MCF 10A (cell line): ENCODE results near the gene SPINT2. TPM values are rescaled to one million over a fixed set of nuclear protein-coding genes. Genes with fewer than 3 reads are reported as not detected.
"Not testable (repeated sequence)": the region's sequence is repeated elsewhere in the genome, so short reads cannot be mapped to it uniquely, and the experiment has no call there.

Experiments
- BruUV-seq: library from RNA; stranded (reverse); fragments of 400-500 nt; replicated peaks from 2 replicates; lab custom pipeline; 2021; lab: Mats Ljungman, UMichigan
- CTCF ChIA-PET: fragments of 300-600 bp; sonication (Branson Sonifier 250); formaldehyde crosslinking; extraction: SDS; loops from one replicate; lab custom pipeline; 2021; ENCODE audit warnings: antibody characterized with exemption, inconsistent platforms; lab: Yijun Ruan, JAX
- POLR2A ChIA-PET: fragments of 300-600, 350-650 bp; sonication (Branson Sonifier 250); formaldehyde crosslinking; extraction: SDS; loops from one replicate; lab custom pipeline; 2020; ENCODE audit warnings: antibody characterized with exemption, inconsistent platforms; lab: Yijun Ruan, JAX
- DNase-seq: peaks from one replicate; pipeline ENCODE4 v3.0.0-alpha.2; 2018; ENCODE audit not compliant: unreplicated experiment
- H3K27ac Mint-ChIP-seq: one replicate; pipeline ENCODE4 v1.8.0; 2022; ENCODE audit warnings: mild to moderate bottlenecking, low read depth, mixed read lengths; ENCODE audit not compliant: unreplicated experiment
- H3K27me3 Mint-ChIP-seq: one replicate; pipeline ENCODE4 v1.8.0; 2022; ENCODE audit warnings: mixed read lengths; ENCODE audit not compliant: insufficient read depth, unreplicated experiment
- H3K36me3 Mint-ChIP-seq: one replicate; pipeline ENCODE4 v1.8.0; 2022; ENCODE audit warnings: mild to moderate bottlenecking, moderate library complexity, mixed read lengths; ENCODE audit not compliant: insufficient read depth, unreplicated experiment
- H3K4me1 Mint-ChIP-seq: one replicate; pipeline ENCODE4 v1.8.0; 2022; ENCODE audit warnings: mixed read lengths; ENCODE audit not compliant: insufficient read depth, unreplicated experiment
- H3K4me3 Mint-ChIP-seq: one replicate; pipeline ENCODE4 v1.8.0; 2022; ENCODE audit warnings: mild to moderate bottlenecking, moderate library complexity, mixed read lengths; ENCODE audit not compliant: unreplicated experiment
- H3K9me3 Mint-ChIP-seq: one replicate; pipeline ENCODE4 v1.8.0; 2022; ENCODE audit warnings: mixed read lengths; ENCODE audit not compliant: unreplicated experiment
- intact Hi-C: fragments of 100-400 bp; cut with micrococcal nuclease; formaldehyde crosslinking; loops from 2 replicates; pipeline ENCODE4 v1.14.1; 2022
- total RNA-seq: library from RNA; stranded (reverse); gene quantifications from 2 replicates; pipeline ENCODE4 v1.2.3, GENCODE V29; 2022
- TF ChIP-seq, protein P1 (sequence below): fragments of 200-600 bp; IDR thresholded peaks from one replicate; pipeline ENCODE4 v1.8.0; 2022; ENCODE audit warnings: antibody characterized with exemption, mild to moderate bottlenecking; ENCODE audit not compliant: unreplicated experiment

SPINT2 gene
- total RNA-seq, 1 experiment from 2014 or later: 333 TPM

DNA sequence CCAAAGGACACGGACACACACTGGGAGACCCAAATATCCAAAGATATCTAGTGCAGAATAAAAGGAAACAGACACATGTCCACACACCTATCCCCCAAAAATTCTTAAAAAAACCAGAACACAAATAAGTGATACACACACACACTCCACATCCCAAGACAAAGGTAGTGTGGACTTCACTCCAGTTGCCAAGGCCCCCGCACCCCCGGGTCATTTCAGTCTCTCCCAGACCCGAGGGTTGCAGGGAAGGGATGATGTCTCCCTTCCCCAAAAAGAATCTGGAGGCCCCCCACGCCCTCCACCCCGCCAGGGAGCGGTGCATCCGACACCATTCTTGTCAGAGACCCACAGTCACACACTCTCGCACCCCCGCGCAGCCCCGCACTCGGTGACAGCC is 40.8 kb upstream of the SPINT2 start:
- Mint-ChIP-seq H3K4me3 (peak overlapping the region; percentile 62), H3K27ac (peak overlapping the region; percentile 7), H3K36me3 (no peaks in the 10 kb centered on the region), H3K9me3 (no peaks in the 10 kb centered on the region), H3K4me1 (peaks cover 28% of the 10 kb centered on the region), H3K27me3 (peaks cover 14% of the 10 kb centered on the region)
- CTCF ChIA-PET: no interaction called here
- TF ChIP-seq, protein P1, sequence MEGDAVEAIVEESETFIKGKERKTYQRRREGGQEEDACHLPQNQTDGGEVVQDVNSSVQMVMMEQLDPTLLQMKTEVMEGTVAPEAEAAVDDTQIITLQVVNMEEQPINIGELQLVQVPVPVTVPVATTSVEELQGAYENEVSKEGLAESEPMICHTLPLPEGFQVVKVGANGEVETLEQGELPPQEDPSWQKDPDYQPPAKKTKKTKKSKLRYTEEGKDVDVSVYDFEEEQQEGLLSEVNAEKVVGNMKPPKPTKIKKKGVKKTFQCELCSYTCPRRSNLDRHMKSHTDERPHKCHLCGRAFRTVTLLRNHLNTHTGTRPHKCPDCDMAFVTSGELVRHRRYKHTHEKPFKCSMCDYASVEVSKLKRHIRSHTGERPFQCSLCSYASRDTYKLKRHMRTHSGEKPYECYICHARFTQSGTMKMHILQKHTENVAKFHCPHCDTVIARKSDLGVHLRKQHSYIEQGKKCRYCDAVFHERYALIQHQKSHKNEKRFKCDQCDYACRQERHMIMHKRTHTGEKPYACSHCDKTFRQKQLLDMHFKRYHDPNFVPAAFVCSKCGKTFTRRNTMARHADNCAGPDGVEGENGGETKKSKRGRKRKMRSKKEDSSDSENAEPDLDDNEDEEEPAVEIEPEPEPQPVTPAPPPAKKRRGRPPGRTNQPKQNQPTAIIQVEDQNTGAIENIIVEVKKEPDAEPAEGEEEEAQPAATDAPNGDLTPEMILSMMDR: no peak
- POLR2A ChIA-PET: no interaction called here
- BruUV-seq: no TSS peak
- intact Hi-C loops: loop anchor here (1.0 kb wide), 1 partner anchor 321 kb away; no protein-coding TSS in a partner anchor
- no peak for DNase-seq

DNA sequence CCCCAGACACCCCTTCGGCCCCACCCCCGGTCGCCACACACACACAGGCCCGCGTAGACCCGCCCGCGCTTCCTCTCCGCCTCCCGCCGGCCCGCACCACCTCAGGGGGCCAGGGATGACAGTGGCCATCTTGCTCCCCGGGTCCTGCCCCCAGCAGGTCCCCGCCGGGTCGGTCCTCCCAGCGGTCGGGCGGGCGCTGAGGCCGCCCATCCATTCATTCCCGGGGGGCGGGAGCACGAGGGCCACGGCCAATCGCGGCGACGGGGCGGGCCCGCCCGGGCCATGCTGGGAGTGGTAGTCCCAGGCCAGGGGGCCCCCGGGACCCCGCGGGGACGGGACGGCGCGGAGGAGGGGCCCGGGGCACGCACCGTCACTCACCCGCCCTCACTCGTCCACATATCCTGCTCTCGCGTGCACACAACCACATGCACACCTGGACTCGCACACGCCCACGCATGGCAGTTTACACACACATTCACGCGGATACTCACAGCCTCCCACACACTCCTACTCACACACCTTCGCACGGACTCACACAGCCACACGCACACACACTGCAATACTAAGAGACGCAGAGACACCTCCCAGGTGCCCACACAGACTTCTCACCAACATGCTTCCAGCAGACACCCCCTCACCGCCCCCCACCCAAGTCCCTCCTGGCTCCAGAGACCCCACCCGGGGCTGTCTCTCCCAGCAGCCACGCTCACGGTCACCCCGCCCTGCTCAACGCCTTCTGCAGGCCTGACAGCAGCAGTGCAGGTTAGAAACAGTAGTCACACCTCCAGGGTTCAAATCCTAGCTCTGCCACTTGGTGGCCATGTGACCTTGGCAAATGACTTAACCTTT is 40.1 kb upstream of the SPINT2 start, which contains the start of gene DPF1:
TSS of gene DPF1 (minus strand) at position 209 of the 849 bp plus-strand sequence. CDS start at position 129, 80 bp downstream.
- ChIA-PET POLR2A (interaction anchor here (0.7 kb wide), 1 partner anchor 244 kb away, joined by 3 read pairs; no protein-coding TSS in a partner anchor), CTCF (interaction anchor here (0.7 to 3.0 kb wide), 8 partner anchors 10 to 328 kb away, joined by 3 to 13 read pairs (median 5); no protein-coding TSS in a partner anchor)
- Mint-ChIP-seq H3K27ac (peak within 1 kb of the TSS; percentile 7), H3K27me3 (peaks cover 19% of the 10 kb centered on the region), H3K4me1 (peaks cover 28% of the 10 kb centered on the region), H3K36me3 (no peaks in the 10 kb centered on the region), H3K9me3 (no peaks in the 10 kb centered on the region), H3K4me3 (peak within 1 kb of the TSS; percentile 62)
- DNase-seq: peak; percentile 74
- intact Hi-C loops: loop anchor here (1.0 kb wide), 1 partner anchor 322 kb away; no protein-coding TSS in a partner anchor
- BruUV-seq: no TSS peak
- TF ChIP-seq, protein P1: peak; percentile 25

DNA sequence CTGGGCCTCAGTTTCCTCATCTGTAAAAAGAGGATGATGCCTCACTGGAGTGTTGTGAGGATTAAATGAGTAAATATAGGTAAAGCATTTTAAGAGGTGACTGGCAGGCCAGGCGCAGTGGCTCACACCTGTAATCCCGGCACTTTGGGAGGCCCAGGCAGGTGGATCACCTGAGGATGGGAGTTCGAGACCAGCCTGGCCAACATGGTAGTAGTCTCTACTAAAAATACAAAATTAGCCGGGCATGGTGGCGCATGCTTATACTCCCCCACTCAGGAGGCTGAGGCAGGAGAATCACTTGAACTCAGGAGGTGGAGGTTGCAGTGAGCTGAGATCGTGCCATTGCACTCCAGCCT is 39.5 kb upstream of the SPINT2 start:
- not testable (repeated sequence) for DNase-seq, H3K36me3 Mint-ChIP-seq, BruUV-seq, H3K27ac Mint-ChIP-seq, H3K9me3 Mint-ChIP-seq
- ChIA-PET CTCF (interaction anchor here (0.6 to 3.0 kb wide), 16 partner anchors 9 to 506 kb away, joined by 3 to 13 read pairs (median 4); no protein-coding TSS in a partner anchor), POLR2A (interaction anchor here (0.7 kb wide), 1 partner anchor 244 kb away, joined by 3 read pairs; no protein-coding TSS in a partner anchor)
- intact Hi-C loops: loop anchor here (1.0 kb wide), 1 partner anchor 323 kb away; no protein-coding TSS in a partner anchor
- Mint-ChIP-seq H3K27me3 (peaks cover 21% of the 10 kb centered on the region), H3K4me1 (peaks cover 28% of the 10 kb centered on the region), H3K4me3 (peak overlapping the region; percentile 62)

DNA sequence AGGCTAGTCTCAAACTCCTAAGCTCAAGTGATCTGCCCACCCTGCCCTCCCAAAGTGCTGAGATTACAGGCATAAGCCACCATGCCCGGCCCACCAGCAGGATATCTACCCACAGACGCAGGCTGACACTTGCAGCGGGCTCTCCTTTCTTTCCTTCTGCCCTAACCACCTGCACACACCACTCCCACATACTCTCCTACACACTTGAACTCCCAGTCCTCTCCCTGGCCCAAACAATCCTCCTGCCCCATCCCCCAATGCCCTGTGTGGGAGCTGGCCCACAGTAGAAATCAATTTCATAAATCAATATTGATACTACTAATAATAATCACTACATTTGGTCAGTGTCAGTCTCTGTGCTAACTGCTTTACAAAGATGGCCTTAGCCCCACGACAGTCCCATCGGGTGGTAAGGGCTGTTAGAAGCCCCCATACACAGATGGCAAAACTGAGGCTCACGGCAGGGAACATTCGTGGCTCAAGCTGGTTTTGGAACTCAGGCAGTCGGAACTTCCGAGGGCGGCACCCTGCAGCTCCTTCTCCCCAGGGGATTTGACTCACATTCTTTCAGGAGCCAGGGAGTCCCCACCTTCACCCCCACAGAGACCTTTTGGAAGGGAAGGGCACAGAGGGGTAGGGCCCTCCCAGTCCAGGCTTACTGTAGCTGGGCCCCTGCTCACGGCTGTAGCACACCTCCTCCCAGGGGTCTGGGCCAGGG is 36.9 kb upstream of the SPINT2 start:
- peaks cover 28% of the 10 kb centered on the region for H3K4me1 Mint-ChIP-seq
- BruUV-seq: no TSS peak
- TF ChIP-seq, protein P1: no peak
- ChIA-PET POLR2A (no interaction called here), CTCF (interaction anchor here (0.7 to 1.6 kb wide), 7 partner anchors 8 to 327 kb away, joined by 3 to 5 read pairs (median 4); no protein-coding TSS in a partner anchor)
- intact Hi-C loops: no loop called here
- H3K27me3 Mint-ChIP-seq: peaks cover 47% of the 10 kb centered on the region
- peak; percentile 40 for DNase-seq
- H3K36me3 Mint-ChIP-seq: no peaks in the 10 kb centered on the region
- no peak overlapping the region for H3K27ac Mint-ChIP-seq
- no peaks in the 10 kb centered on the region for H3K9me3 Mint-ChIP-seq
- no peak overlapping the region for H3K4me3 Mint-ChIP-seq
